Measurements from ENCODE around the gene ATP2C1.
"Not testable (repeated sequence)": the region's sequence is repeated elsewhere in the genome, so short reads cannot be mapped to it uniquely, and the experiment has no call there.

Gene ATP2C1

GRCh38 chr3:131036986-131037385, 143.1 kb downstream of the ATP2C1 start:
- H3K56ac ChIP-seq (ENCODE audit: low read length): no peak overlapping the region
- H2BK120ac ChIP-seq (ENCODE audit: low read depth, low read length): no peak overlapping the region
- no peak overlapping the region for H3K18ac ChIP-seq (ENCODE audit: low read length)
- no peaks in the 10 kb centered on the region for H3K79me1 ChIP-seq (ENCODE audit: low read length)
- no peak overlapping the region for H3K9ac ChIP-seq (ENCODE audit: low read length)
- H3K4ac ChIP-seq (ENCODE audit: low read depth, low read length): no peak overlapping the region
- H2AK5ac ChIP-seq (ENCODE audit: low read length): no peak overlapping the region
- no peaks in the 10 kb centered on the region for H3K4me1 ChIP-seq (ENCODE audit: control insufficient read depth, low read depth, low read length)
- no peaks in the 10 kb centered on the region for H3K79me2 ChIP-seq (ENCODE audit: control insufficient read depth, insufficient read depth, low read length)
- H2BK5ac ChIP-seq (ENCODE audit: low read length): no peak overlapping the region
- no peaks in the 10 kb centered on the region for H3K27me3 ChIP-seq (ENCODE audit: insufficient read depth, low read length, poor library complexity)
- no peak overlapping the region for H4K8ac ChIP-seq (ENCODE audit: low read depth, low read length)
- no peaks in the 10 kb centered on the region for H3K36me3 ChIP-seq (ENCODE audit: control insufficient read depth, insufficient read depth, low read length)
- no peak overlapping the region for H3K23ac ChIP-seq (ENCODE audit: low read length)
- no peak overlapping the region for H3K4me3 ChIP-seq (ENCODE audit: low read length)
- H3K27ac ChIP-seq (ENCODE audit: low read depth, low read length): no peak overlapping the region
- no CpG with 5 or more reads among the region's 5 CpGs for WGBS (ENCODE audit: extremely low coverage, insufficient coverage, low lambda C conversion rate)
- no peak overlapping the region for H4K5ac ChIP-seq (ENCODE audit: low read length)
- H2BK15ac ChIP-seq (replicated peaks; ENCODE audit: low read depth): no peak overlapping the region
- H3K4me2 ChIP-seq (ENCODE audit: low read length): no peak overlapping the region
- no peak for DNase-seq

GRCh38 chr3:131038326-131038725, 144.4 kb downstream of the ATP2C1 start:
- Histone ChIP-seq H3K23ac (ENCODE audit: low read length) (no peak overlapping the region), H3K9ac (ENCODE audit: low read length) (no peak overlapping the region), H3K18ac (ENCODE audit: low read length) (no peak overlapping the region), H2BK5ac (ENCODE audit: low read length) (no peak overlapping the region), H3K79me1 (ENCODE audit: low read length) (no peaks in the 10 kb centered on the region), H3K56ac (ENCODE audit: low read length) (no peak overlapping the region), H3K79me2 (ENCODE audit: control insufficient read depth, insufficient read depth, low read length) (no peaks in the 10 kb centered on the region), H2BK15ac (replicated peaks; ENCODE audit: low read depth) (no peak overlapping the region), H3K4me3 (ENCODE audit: low read length) (no peak overlapping the region), H3K4ac (ENCODE audit: low read depth, low read length) (no peak overlapping the region), H3K27me3 (ENCODE audit: insufficient read depth, low read length, poor library complexity) (no peaks in the 10 kb centered on the region), H3K36me3 (ENCODE audit: control insufficient read depth, insufficient read depth, low read length) (no peaks in the 10 kb centered on the region), H4K5ac (ENCODE audit: low read length) (no peak overlapping the region), H3K4me1 (ENCODE audit: control insufficient read depth, low read depth, low read length) (no peaks in the 10 kb centered on the region), H2AK5ac (ENCODE audit: low read length) (no peak overlapping the region), H3K27ac (ENCODE audit: low read depth, low read length) (no peak overlapping the region), H4K8ac (ENCODE audit: low read depth, low read length) (no peak overlapping the region), H3K4me2 (ENCODE audit: low read length) (no peak overlapping the region), H2BK120ac (ENCODE audit: low read depth, low read length) (no peak overlapping the region)
- DNase-seq: no peak
- WGBS (ENCODE audit: extremely low coverage, insufficient coverage, low lambda C conversion rate): no CpG with 5 or more reads among the region's 2 CpGs

GRCh38 chr3:131042271-131042985, 148.5 kb downstream of the ATP2C1 start:
- H2AK5ac ChIP-seq (ENCODE audit: low read length); H3K4me1 ChIP-seq (ENCODE audit: control insufficient read depth, low read depth, low read length); H3K23ac ChIP-seq (ENCODE audit: low read length); H2BK5ac ChIP-seq (ENCODE audit: low read length); H3K4me3 ChIP-seq (ENCODE audit: low read length); H3K9ac ChIP-seq (ENCODE audit: low read length); H3K79me1 ChIP-seq (ENCODE audit: low read length); H3K4ac ChIP-seq (ENCODE audit: low read depth, low read length); H3K27me3 ChIP-seq (ENCODE audit: insufficient read depth, low read length, poor library complexity); H3K56ac ChIP-seq (ENCODE audit: low read length); H3K27ac ChIP-seq (ENCODE audit: low read depth, low read length); H3K79me2 ChIP-seq (ENCODE audit: control insufficient read depth, insufficient read depth, low read length); H4K8ac ChIP-seq (ENCODE audit: low read depth, low read length); H4K5ac ChIP-seq (ENCODE audit: low read length); H2BK15ac ChIP-seq (replicated peaks; ENCODE audit: low read depth); H2BK120ac ChIP-seq (ENCODE audit: low read depth, low read length); H3K36me3 ChIP-seq (ENCODE audit: control insufficient read depth, insufficient read depth, low read length); H3K18ac ChIP-seq (ENCODE audit: low read length); H3K4me2 ChIP-seq (ENCODE audit: low read length): not testable (repeated sequence)
- peak; percentile 36 for DNase-seq
- no CpG with 5 or more reads among the region's 10 CpGs for WGBS (ENCODE audit: extremely low coverage, insufficient coverage, low lambda C conversion rate)

GRCh38 chr3:131047582-131047981, 153.7 kb downstream of the ATP2C1 start:
- no peak overlapping the region for H3K18ac ChIP-seq (ENCODE audit: low read length)

GRCh38 chr3:131048030-131048429, 154.1 kb downstream of the ATP2C1 start:
- Histone ChIP-seq H3K4me1 (ENCODE audit: control insufficient read depth, low read depth, low read length) (no peaks in the 10 kb centered on the region), H4K8ac (ENCODE audit: low read depth, low read length) (no peak overlapping the region), H3K27ac (ENCODE audit: low read depth, low read length) (no peak overlapping the region), H2BK15ac (replicated peaks; ENCODE audit: low read depth) (no peak overlapping the region), H2AK5ac (ENCODE audit: low read length) (no peak overlapping the region), H2BK5ac (ENCODE audit: low read length) (no peak overlapping the region), H3K79me1 (ENCODE audit: low read length) (no peaks in the 10 kb centered on the region), H3K56ac (ENCODE audit: low read length) (no peak overlapping the region), H3K4me3 (ENCODE audit: low read length) (no peak overlapping the region), H3K23ac (ENCODE audit: low read length) (no peak overlapping the region), H3K18ac (ENCODE audit: low read length) (no peak overlapping the region), H2BK120ac (ENCODE audit: low read depth, low read length) (no peak overlapping the region), H3K27me3 (ENCODE audit: insufficient read depth, low read length, poor library complexity) (no peaks in the 10 kb centered on the region), H3K4me2 (ENCODE audit: low read length) (no peak overlapping the region), H3K9ac (ENCODE audit: low read length) (no peak overlapping the region), H3K79me2 (ENCODE audit: control insufficient read depth, insufficient read depth, low read length) (no peaks in the 10 kb centered on the region), H4K5ac (ENCODE audit: low read length) (no peak overlapping the region), H3K36me3 (ENCODE audit: control insufficient read depth, insufficient read depth, low read length) (no peaks in the 10 kb centered on the region), H3K4ac (ENCODE audit: low read depth, low read length) (no peak overlapping the region)
- WGBS (ENCODE audit: extremely low coverage, insufficient coverage, low lambda C conversion rate): no CpG with 5 or more reads among the region's 7 CpGs
- no peak for DNase-seq

More at GRCh38 chr3:131047582-131047981, 153.7 kb downstream of the ATP2C1 start:
- H3K56ac ChIP-seq (ENCODE audit: low read length): no peak overlapping the region
- no CpG with 5 or more reads among the region's 2 CpGs for WGBS (ENCODE audit: extremely low coverage, insufficient coverage, low lambda C conversion rate)
- no peaks in the 10 kb centered on the region for H3K79me2 ChIP-seq (ENCODE audit: control insufficient read depth, insufficient read depth, low read length)
- no peak overlapping the region for H4K8ac ChIP-seq (ENCODE audit: low read depth, low read length)
- H2BK120ac ChIP-seq (ENCODE audit: low read depth, low read length): no peak overlapping the region
- H2BK15ac ChIP-seq (replicated peaks; ENCODE audit: low read depth): no peak overlapping the region
- H3K79me1 ChIP-seq (ENCODE audit: low read length): no peaks in the 10 kb centered on the region
- DNase-seq: peak; percentile 40
- H3K9ac ChIP-seq (ENCODE audit: low read length): no peak overlapping the region
- no peaks in the 10 kb centered on the region for H3K4me1 ChIP-seq (ENCODE audit: control insufficient read depth, low read depth, low read length)
- no peak overlapping the region for H3K4ac ChIP-seq (ENCODE audit: low read depth, low read length)
- no peak overlapping the region for H4K5ac ChIP-seq (ENCODE audit: low read length)
- no peaks in the 10 kb centered on the region for H3K27me3 ChIP-seq (ENCODE audit: insufficient read depth, low read length, poor library complexity)
- no peak overlapping the region for H3K4me3 ChIP-seq (ENCODE audit: low read length)
- no peak overlapping the region for H3K23ac ChIP-seq (ENCODE audit: low read length)
- no peak overlapping the region for H2AK5ac ChIP-seq (ENCODE audit: low read length)
- H2BK5ac ChIP-seq (ENCODE audit: low read length): no peak overlapping the region
- no peak overlapping the region for H3K4me2 ChIP-seq (ENCODE audit: low read length)
- no peak overlapping the region for H3K27ac ChIP-seq (ENCODE audit: low read depth, low read length)
- no peaks in the 10 kb centered on the region for H3K36me3 ChIP-seq (ENCODE audit: control insufficient read depth, insufficient read depth, low read length)

- no peak overlapping the region for H4K8ac ChIP-seq (ENCODE audit: low read depth, low read length)
- H3K27me3 ChIP-seq (ENCODE audit: insufficient read depth, low read length, poor library complexity): no peaks in the 10 kb centered on the region
- H2BK120ac ChIP-seq (ENCODE audit: low read depth, low read length): no peak overlapping the region
- no peaks in the 10 kb centered on the region for H3K79me1 ChIP-seq (ENCODE audit: low read length)
- H2AK5ac ChIP-seq (ENCODE audit: low read length): no peak overlapping the region
- no peak overlapping the region for H3K4me3 ChIP-seq (ENCODE audit: low read length)
- no peak overlapping the region for H3K23ac ChIP-seq (ENCODE audit: low read length)
- no peaks in the 10 kb centered on the region for H3K79me2 ChIP-seq (ENCODE audit: control insufficient read depth, insufficient read depth, low read length)
- H4K5ac ChIP-seq (ENCODE audit: low read length): no peak overlapping the region
- no peak overlapping the region for H2BK15ac ChIP-seq (replicated peaks; ENCODE audit: low read depth)
- no peak overlapping the region for H2BK5ac ChIP-seq (ENCODE audit: low read length)
- H3K4ac ChIP-seq (ENCODE audit: low read depth, low read length): no peak overlapping the region
- no CpG with 5 or more reads among the region's 3 CpGs for WGBS (ENCODE audit: extremely low coverage, insufficient coverage, low lambda C conversion rate)
- H3K9ac ChIP-seq (ENCODE audit: low read length): no peak overlapping the region
- H3K27ac ChIP-seq (ENCODE audit: low read depth, low read length): no peak overlapping the region
- no peak overlapping the region for H3K18ac ChIP-seq (ENCODE audit: low read length)
- H3K4me2 ChIP-seq (ENCODE audit: low read length): no peak overlapping the region
- no peak overlapping the region for H3K56ac ChIP-seq (ENCODE audit: low read length)
- H3K36me3 ChIP-seq (ENCODE audit: control insufficient read depth, insufficient read depth, low read length): no peaks in the 10 kb centered on the region
- no peaks in the 10 kb centered on the region for H3K4me1 ChIP-seq (ENCODE audit: control insufficient read depth, low read depth, low read length)
- DNase-seq: no peak
Observed at GRCh38 chr3:131050001-131050400, 156.1 kb downstream of the ATP2C1 start.

All from mesendoderm (in vitro differentiated cells).